CD4-positive, alpha-beta T cell treated with Interleukin-21 for 1 hour (primary cell): ENCODE results near the gene TMEM89.

Experiments
- DNase-seq: peaks from one replicate; pipeline ENCODE4 v3.0.0-alpha.2; 2020

Gene TMEM89, protein sequence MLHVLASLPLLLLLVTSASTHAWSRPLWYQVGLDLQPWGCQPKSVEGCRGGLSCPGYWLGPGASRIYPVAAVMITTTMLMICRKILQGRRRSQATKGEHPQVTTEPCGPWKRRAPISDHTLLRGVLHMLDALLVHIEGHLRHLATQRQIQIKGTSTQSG

DNA sequence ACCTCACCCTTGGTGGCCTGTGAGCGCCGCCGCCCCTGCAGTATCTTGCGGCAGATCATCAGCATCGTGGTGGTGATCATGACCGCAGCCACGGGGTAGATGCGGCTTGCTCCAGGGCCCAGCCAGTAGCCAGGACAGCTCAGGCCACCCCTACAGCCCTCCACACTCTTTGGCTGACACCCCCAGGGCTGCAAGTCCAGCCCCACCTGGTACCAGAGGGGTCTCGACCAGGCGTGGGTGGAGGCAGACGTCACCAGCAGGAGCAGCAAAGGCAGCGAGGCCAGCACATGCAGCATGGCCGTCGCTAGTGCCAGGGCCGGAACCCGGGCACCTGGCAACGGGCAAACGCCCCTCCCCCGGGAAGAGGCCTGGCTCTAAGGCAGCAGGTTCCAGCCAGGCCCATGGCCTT is at the start of gene TMEM89:
TMEM89 (minus strand) TSS at position 309 of the 409 bp plus-strand sequence; CDS start at position 296, 13 bp downstream.
- DNase-seq: no peak

DNA sequence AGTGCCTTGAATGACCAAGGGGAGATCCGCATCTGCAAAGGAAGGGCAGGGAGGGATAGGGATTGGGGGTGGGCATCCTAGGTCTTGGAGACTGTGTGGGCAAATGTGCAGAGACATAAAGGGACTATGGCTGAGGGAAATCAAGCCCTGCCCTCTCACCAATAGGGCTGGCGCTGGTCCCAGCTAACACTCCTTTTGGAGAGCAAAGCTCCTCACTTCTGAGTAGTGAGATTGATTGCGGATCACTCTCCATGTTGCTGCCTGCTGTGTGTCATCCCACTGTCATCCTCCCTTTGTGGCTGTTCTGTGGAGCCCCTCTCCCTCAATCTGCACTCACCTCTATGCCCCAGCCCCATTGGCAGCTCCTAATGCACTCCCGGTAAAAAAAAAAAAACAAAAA is 43.4 kb upstream of the TMEM89 start:
- no peak for DNase-seq

DNA sequence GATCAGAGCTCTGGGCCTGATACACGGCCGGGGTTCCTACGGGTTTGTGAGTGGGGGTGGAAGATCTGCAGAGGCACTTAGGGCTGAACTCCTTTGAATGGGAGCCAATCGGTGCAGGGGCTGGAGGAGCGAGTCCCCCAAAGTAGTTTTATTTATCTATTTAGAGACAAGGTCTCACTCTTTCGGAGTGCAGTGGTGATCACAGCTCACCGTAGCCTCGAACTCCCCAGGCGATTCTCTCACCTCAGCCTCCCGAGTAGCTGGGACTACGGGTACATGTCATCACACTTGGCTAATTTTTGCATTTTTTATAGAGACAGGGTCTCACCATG is 42.7 kb upstream of the TMEM89 start:
- no peak for DNase-seq

DNA sequence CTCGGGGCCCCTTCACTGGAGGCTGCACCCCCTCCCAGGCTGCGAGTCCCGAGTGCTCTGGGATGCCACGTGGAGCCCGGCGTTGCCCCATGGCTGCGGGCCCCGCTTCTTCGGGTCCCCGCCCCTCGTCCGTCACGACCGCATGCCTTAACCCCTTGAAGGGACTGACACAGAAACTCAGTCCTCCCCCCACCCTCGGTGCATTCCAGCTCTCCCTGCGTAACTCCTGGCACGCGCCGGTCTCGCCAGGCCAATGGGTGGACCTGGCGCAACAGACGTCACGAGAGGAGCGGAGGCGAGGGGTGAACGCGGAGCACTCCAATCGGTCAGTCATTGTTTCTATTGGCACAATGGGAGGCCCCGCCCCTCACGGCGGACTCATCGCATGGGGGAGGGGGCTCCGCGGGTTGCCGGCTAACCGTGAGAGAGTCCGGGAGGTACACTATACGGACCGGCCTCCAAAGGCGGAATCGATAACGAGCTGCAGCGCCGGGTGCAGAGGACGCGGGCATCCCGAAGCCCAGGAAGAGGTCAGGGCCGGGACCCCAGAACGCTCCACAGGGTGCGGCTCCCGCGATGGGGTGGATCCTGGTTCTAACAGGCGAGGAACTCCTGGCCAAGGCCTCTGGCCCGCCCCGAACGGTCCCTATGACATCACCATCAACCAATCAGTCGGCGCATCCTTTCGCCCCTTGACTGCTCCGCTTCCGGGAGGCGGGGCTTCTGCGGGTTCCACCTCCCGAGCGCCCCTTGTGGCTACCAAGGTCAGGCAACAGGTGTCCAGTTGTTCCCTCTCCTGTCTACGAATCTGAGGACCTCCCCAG is 42.1 kb upstream of the TMEM89 start:
- DNase-seq: peak; percentile 92

DNA sequence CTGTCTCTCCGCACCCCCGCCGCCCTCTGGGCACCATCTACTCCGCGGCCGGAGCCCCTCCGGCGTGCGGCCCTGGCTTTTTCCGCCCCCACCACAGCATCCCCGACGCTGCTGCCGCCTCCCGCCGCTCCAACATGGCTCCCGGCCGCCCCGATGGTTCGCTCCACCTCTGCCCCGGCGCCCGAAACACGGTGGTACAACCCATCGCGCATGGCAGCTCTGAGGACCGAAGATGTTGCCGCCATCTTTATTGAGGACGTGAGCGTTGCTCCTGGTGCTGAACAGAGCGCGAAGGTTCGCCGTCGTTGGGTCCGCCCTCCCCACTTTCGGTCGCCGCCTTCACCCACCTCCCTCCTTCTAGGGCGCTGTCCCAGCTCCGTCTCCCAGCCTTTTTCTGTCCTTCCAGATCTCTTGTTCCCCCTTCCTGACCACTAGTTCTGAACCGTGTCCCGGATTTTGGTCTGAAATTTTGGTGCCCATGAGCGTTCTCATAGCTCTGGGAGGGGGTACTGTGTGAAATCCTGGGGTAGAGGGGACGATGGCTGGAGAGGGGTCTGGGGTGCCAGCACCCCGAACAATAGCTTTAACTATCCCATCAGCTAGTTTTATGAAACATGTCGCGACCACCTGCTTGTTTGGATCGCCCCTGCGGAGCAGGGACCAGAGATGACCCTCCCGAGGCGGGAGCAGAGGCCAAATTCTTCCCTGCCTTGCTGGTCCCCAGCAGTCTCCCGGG is 41.4 kb upstream of the TMEM89 start, which contains the start of gene CELSR3:
CELSR3 (minus strand) TSS at position 134 of the 736 bp plus-strand sequence. CDS start 252 bp downstream, outside the sequence.
- peak; percentile 76 for DNase-seq

DNA sequence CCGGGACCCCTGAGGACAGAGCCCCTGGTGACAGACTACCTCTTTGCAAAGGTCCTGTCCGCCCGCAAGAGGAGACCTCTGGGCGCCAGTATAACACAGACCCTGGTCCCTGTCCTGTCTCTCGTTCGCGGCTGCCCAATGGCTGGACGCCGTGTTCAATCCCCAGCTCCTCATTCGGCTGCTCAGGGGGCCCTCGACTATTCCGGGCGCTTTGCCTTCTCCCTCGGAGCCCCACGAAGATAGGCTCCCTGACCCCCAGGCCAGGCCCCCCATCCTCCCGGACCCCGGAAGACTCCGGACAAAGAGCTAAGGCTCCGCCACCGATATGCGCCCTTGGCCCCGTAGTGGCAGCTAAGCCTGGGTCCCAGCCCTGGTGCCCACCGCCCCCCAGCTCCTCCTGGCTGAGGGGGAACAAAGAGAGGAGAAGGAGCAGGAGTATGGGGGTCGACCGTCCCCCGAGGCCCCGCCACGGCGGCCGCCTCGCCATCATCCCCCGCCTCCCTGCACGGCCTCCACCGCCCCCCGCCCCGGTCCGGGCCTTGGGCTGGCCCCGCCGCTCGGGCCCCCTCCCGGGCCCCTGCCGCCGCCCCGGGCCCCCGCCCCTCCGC is 40.7 kb upstream of the TMEM89 start:
- no peak for DNase-seq

DNA sequence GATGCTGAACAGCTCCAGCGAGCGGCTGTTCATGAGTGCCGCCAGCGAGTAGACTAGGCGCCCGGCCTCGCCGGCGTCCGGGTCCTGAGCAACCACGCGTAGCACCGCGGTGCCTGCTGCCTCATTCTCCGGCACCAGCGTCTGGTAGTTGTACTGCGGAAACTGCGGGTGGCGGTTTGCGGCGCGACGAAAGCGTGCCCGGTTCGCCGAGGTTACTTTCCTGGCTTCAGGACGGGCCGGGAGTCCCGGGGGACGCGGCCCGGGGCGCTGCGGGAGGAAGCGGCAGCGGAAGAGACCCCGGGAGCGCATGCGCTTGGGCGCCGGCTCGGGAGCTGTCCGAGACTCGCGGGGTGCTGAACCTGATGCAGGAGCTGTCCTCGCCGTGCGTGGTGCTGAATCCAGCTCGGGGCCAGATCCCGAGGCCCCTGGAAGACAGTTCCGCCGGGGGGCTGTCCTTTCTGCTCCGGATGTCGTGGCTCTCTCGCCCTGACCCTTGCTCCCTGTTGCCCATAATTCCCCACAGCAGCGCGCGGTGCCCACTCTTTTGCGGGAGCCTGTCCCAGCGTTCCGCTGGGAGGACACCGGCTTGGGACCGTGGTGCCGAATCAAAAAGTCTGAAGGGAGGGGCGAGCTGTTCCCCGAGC is 40.1 kb upstream of the TMEM89 start:
- peak; percentile 73 for DNase-seq

DNA sequence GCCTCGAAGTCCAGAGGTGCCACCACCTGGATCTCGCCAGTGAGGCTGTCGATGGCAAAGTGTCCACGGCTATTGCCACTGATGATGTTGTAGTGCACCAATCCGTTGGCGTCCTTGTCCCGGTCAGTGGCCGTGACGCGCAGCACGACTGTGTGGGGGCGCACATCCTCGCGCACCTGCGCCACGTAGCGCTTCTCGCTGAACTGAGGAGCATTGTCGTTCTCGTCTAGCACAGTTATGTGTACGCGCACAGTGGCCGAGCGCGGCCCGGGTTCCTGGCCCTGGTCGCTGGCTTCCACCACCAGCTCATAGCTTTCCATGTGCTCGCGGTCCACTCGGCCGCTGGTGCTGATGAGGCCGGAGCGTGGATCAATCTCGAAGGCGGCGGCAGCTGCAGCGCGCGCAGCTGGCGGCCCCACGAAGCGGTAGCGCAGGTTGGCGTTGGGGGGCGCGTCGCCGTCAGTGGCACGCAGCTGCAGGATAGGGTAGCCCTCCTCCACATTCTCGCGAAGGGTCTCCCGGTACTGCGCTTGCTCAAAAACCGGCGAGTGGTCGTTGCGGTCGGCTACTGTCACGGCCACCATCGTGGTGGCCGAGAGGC is 39.3 kb upstream of the TMEM89 start:
- no peak for DNase-seq

DNA sequence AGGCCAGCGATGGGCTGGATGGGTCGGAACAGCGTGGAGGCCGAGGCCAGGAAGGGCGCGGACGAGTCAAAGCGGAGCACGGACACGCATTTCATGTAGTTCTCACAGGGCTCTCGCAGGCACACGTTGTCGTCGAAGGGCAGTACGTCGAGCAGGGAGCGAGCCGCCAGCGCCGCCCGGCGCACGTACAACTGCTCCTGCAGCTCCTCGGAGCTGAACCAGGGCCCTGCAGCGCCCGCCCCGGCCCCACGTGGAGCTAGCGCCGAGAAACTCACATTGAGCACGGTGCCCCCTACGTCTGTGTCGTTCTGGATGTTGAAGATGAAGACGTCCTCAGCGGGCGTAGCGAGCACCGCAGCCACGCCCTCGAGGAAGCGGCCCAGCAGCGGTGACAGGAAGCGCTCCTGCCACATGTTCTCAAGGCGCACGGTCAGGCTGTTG is 35.3 kb upstream of the TMEM89 start:
- peak; percentile 51 for DNase-seq

DNA sequence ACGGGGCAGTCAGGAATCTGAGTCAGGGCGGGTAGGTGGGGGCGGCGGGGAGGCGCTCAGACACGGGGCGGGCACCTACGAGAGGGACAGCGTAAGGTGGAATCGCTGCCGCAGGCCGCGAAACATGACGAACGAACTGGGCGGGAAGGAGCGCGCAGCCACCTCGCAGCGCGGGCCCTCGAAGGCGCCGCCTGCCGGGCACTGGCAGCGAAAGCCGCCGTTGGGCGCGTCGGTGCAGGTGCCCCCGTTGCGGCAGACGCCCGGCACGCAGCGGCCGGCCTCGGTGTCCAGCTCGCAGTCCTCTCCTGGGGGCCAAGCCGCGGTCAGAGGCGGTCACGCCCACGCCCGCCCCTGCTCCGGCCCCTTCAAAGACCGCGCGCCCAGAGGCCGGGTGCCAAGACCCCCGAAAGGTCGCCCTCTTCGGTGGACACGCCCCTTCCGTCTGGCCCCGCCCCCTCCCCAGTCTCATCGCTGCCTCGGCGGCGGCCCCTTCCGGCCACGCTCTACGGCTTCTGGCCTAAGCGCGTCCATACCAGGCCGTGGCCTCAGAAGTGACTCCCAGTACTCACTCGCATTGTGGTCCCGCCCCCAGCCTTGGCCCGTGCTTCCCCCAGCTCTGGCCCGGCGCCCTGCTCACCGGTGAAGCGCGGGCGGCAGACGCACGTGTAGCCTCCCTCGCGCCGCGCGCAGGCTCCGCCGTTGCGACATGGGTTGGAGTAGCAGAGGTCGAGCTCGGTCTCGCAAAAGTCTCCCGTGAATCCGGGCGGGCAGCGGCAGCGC is 34.7 kb upstream of the TMEM89 start:
- DNase-seq: peak; percentile 88

DNA sequence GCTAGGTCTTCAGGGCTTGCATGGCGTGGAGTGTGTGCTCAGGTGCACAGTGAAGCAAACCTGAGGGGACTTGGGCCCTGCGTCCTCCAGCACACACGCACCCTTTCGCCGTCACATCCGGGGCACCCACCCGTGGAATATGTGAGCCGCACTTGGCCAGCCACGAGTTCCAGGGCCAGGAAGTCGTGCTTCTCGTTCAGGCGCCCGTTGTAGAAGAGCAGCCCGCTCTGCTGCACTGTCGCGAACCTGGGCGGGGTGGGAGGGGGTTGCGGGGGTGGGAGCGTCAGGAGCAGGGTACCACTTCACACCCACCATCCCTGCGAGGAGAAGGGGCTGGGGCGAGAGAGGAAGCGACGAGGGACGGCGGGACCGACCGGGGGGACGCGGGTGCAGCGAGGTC is 34.0 kb upstream of the TMEM89 start:
- DNase-seq: peak; percentile 65

DNA sequence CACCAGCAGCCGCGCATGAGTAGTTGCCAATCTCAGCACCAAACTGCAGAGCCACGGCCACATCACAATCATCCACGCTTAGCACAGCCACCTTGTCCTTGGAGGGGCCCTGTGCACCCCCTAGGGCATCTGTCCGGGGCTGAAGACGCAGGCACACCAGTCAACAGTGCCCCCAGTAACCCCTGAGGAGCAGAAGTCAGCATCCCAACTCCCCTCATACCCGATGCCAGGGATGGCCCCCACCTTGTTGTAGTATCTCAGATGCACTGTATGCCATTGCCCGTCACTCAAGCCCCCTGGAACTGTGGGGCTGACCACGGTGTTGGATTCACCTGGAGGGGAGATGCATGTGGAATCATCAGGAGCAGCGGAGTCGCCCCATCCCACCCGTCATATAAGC is 33.5 kb upstream of the TMEM89 start:
- no peak for DNase-seq

DNA sequence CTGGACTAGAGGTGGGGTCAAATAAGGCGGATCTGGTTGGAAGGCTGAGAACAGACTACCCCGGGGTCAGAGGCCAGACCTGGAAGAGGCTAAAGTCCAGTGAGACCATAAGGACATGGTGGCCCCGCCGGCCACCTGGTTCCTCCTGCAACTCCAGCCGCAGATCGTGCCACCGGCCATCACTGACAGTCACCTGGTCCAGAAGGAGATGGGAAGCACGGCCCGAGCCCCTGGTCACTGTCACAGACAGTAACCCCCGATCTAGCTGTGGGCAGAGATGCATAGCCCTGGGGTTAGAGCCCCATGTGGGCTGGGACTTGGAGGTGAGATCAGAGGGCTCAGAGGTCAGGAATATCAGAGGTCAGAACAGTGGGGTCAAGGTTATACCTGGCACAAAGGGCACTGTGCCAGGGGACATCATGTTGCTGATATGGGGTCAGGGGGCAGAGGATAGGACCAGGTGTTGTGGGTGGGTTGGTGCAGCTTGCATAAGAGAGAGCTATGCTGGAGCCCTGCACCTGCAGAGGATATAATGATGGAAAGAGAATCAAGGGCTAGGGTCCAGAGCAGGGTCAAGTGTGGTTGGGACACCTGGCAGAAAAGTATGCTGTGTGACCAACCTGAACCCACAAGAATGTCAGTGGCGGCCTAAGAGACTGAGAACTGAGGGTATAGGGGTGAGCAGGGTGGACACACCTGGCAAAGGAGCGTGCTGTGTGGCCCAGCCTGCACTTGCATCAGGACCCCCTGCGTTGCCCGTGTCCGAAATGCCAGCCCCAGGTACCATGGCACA is 31.6 kb upstream of the TMEM89 start:
- DNase-seq: no peak

DNA sequence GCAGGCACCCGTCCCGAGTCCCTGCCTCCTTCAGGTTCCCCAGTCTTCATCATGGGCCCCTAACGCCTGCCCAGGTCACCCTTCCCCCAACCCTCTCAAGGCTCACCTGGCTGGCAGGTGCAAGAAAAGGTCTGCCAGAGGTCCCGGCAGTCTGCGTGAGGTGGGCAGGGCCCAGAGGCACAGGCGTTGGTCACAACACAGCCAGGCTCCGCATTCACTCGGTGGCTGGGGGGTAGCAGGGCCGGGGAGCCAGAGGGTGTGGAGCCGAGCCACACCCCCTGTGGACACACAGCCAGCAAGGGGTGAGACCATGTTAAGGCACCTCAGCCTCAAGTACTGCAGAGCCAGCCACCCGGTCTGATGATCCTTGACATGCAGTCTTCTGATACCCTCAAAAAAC is 30.2 kb upstream of the TMEM89 start:
- no peak for DNase-seq

DNA sequence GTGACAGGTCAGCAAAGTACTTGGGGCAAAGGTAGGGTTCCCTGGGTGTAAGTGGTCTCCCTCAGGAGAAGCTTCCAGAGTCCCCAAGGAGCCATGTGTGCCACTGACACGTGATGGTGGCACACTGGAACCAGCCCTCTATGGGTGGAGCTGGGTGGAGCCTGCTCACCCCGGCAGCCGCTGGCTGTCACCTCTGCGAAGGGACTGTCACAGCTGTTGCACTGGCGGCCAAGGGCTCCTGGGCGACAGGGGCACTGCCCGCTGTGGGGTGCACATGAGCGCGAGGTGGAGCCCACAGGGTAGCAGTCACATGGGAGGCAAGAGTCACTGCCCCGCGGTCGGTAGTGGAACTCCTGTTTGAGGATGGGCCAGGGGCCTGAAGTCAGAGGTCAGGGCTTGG is 29.2 kb upstream of the TMEM89 start:
- DNase-seq: no peak

DNA sequence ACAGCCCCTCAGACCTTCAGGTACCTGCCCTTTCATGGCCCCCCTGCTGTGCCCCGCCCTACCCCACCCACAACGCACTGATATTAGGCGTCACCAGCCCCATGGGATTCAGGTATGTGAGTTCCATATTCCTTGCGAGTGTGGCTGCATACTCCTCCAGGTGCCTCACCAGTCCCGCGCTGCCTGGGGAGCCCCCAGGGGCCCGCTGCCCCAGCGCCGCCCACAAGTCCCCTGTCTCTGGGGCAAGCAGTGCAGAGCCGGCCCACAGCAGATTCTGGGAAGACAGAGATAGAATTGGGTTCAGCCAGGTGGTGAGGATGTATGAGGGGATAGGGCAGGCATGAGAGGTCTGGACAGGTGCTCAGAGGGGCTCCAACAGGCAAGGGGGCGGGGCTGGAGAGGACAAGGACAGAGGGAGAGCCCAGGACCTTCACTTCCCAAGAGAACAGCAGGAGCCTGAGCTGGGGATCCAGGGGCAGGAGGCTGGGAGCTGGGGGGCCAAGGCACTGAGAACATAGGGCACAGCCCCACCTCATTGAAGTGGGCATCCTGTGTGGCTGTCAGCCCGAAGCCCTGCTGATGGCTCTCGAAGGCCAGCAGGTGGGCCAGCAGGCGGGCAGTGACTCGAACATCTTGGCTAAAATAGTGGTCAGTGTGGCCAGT is 26.8 kb upstream of the TMEM89 start:
- DNase-seq: no peak

DNA sequence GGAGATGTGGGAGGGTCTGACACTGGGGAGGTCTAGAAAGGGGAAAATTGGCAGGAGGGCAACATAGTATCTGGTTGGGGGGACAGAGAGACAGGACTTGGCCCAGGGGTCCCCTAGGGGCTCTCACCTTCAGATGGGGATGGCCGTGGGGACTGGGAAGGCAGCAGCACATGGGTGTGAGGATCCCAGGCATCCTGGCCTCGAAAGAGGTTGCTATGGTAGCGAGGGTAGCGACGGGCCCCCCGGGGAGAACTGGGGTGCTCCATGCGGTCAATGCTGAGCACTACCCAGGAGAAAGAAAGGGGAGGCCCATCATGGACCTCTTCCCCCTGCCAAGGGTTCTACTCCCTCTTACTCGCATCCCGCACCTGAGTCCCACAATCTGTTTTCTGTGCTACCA is 26.1 kb upstream of the TMEM89 start:
- no peak for DNase-seq

DNA sequence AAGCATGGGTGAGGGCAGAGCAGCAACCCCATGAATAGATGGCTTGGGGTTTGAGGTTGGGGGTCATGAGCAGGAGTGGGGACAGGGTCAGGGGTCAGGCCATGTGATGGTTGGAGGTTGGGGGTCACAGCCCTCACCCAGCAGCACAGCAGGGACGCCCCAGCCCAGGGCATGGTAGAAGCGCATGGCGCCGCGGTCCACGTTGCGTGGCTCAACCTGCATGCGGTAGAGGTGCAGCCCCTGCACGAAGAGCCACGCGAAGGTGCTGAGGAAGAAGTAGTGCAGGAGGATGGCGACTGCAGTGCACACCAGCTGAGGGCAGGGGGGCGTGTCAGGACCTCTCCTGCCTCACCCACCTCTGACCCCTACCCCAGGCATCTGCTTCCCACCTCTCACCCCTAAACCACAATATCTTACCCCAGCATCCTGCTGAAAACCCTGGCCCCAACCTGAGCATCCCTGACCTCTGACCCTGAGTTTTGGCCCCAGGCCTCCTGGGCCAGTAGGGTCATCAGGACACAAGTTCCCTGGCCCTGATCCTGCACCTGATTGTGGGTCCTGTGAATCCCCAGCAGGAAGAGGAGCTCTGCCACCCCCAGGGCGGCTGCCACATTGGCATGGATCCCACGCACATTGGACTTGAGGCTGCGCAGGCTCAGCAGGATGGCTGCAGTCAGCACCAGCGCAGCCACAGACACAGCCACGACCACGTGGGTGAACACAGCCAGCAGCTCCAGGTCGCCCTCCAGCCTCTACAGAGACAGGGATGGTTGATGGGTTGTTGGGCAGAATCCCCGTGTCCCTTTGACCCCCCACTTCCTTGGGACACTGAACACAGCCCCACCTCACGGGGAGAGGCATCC is 23.6 kb upstream of the TMEM89 start:
- no peak for DNase-seq

DNA sequence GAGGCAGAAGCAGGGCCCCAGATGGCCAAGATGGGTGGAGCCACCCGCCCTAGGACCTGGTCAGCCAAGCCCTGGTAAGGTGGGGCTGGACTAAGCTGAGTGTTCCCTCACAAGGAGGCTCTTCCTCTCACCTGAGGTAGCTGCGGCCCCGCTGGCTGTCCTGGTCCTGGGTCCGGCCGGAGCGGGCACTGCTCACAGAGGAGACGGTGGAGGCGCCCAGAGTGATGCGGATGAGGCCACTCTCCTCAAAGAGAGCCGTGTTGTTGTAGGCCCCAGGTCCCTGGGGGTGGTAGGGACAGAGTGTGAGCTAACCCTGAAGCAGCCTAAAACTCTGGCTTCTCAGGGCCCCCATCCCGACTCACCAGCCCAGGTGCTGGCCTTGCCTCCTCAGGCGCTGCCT is 21.0 kb upstream of the TMEM89 start:
- DNase-seq: no peak
